Astrocyte (in vitro differentiated cells and primary cell): ENCODE results near the gene MYH11. TPM values are rescaled to one million over a fixed set of nuclear protein-coding genes. Genes with fewer than 3 reads are reported as not detected.
A peak's percentile ranks its signal among the peaks of the same experiment; 100 is the strongest.
"Not testable (repeated sequence)": the region's sequence is repeated elsewhere in the genome, so short reads cannot be mapped to it uniquely, and the experiment has no call there.

ENCODE experiments used
- DNase-seq: peaks from one replicate; pipeline ENCODE4 v3.0.0-alpha.2; 2010; ENCODE audit warnings: low read depth
- FAIRE-seq: peaks from 2 replicates; lab custom pipeline; 2011; peaks lifted over from hg19 to GRCh38; lab: Jason Lieb, UNC
- H2AFZ ChIP-seq: 2 replicates; pipeline ENCODE4 v1.6.0; 2012; ENCODE audit warnings: low read depth, low read length, inconsistent platforms
- H3K27ac ChIP-seq: 2 replicates; pipeline ENCODE4 v1.5.1; 2011; ENCODE audit warnings: low read depth, low read length, inconsistent platforms
- H3K27me3 ChIP-seq: 2 replicates; pipeline ENCODE4 v1.6.0; 2011; ENCODE audit warnings: low read length, inconsistent platforms; ENCODE audit not compliant: insufficient read depth
- H3K36me3 ChIP-seq: 2 replicates; pipeline ENCODE4 v1.5.1; 2011; ENCODE audit warnings: low read length, inconsistent platforms; ENCODE audit not compliant: insufficient read depth
- H3K4me1 ChIP-seq: 2 replicates; pipeline ENCODE4 v1.5.1; 2011; ENCODE audit warnings: low read length, inconsistent platforms; ENCODE audit not compliant: insufficient read depth
- H3K4me2 ChIP-seq: 2 replicates; pipeline ENCODE4 v1.6.0; 2012; ENCODE audit warnings: low read length, inconsistent platforms
- H3K4me3 ChIP-seq: 2 replicates; pipeline ENCODE4 v1.5.1; 2011; ENCODE audit warnings: low read depth, mild to moderate bottlenecking, low read length, inconsistent platforms; ENCODE audit not compliant: insufficient read depth
- H3K79me2 ChIP-seq: 2 replicates; pipeline ENCODE4 v1.6.0; 2012; ENCODE audit warnings: mild to moderate bottlenecking, low read length, inconsistent platforms; ENCODE audit not compliant: insufficient read depth
- H3K9ac ChIP-seq: 2 replicates; pipeline ENCODE4 v1.6.0; 2012; ENCODE audit warnings: mild to moderate bottlenecking, low read length, inconsistent platforms
- H3K9me3 ChIP-seq: 2 replicates; pipeline ENCODE4 v1.5.1; 2012; ENCODE audit warnings: low read depth, mild to moderate bottlenecking, low read length, inconsistent platforms; ENCODE audit not compliant: insufficient read depth
- H4K20me1 ChIP-seq: 2 replicates; pipeline ENCODE4 v1.6.0; 2012; ENCODE audit warnings: low read length, inconsistent platforms; ENCODE audit not compliant: insufficient read depth
- H3K27ac Mint-ChIP-seq: one replicate; pipeline ENCODE4 v1.8.0; 2021; ENCODE audit warnings: mild to moderate bottlenecking, mixed read lengths; ENCODE audit not compliant: unreplicated experiment
- H3K27me3 Mint-ChIP-seq: one replicate; pipeline ENCODE4 v1.8.0; 2021; ENCODE audit warnings: low read depth, mixed read lengths; ENCODE audit not compliant: unreplicated experiment
- H3K36me3 Mint-ChIP-seq: one replicate; pipeline ENCODE4 v1.8.0; 2021; ENCODE audit warnings: low read depth, mixed read lengths; ENCODE audit not compliant: unreplicated experiment
- H3K4me1 Mint-ChIP-seq: one replicate; pipeline ENCODE4 v1.8.0; 2021; ENCODE audit warnings: low read depth, mixed read lengths; ENCODE audit not compliant: unreplicated experiment
- H3K4me3 Mint-ChIP-seq: one replicate; pipeline ENCODE4 v1.8.0; 2021; ENCODE audit warnings: mild to moderate bottlenecking, moderate library complexity, mixed read lengths; ENCODE audit not compliant: unreplicated experiment
- H3K9me3 Mint-ChIP-seq: one replicate; pipeline ENCODE4 v1.8.0; 2021; ENCODE audit warnings: mild to moderate bottlenecking, mixed read lengths; ENCODE audit not compliant: unreplicated experiment
- CTCF ChIP-seq: IDR thresholded peaks from 2 replicates; pipeline ENCODE4 v1.5.1; 2011; ENCODE audit warnings: low read depth, mild to moderate bottlenecking, inconsistent platforms, low read length, moderate library complexity; ENCODE audit not compliant: insufficient read depth
- EZH2 ChIP-seq: IDR thresholded peaks from 2 replicates; pipeline ENCODE4 v1.6.1; 2012; ENCODE audit warnings: mild to moderate bottlenecking, low read length, inconsistent platforms; ENCODE audit not compliant: insufficient read depth
- total RNA-seq: library from RNA; stranded (reverse); gene quantifications from 2 replicates; pipeline ENCODE4 v1.2.1, GENCODE V29; 2021

MYH11 gene
- total RNA-seq, 1 donor from 2014 or later, result 1.0 TPM

- Histone ChIP-seq H3K4me2 (no peak overlapping the region), H3K36me3 (peaks cover 6% of the 10 kb centered on the region), H3K4me3 (no peak overlapping the region), H3K4me1 (peaks cover 7% of the 10 kb centered on the region), H3K27ac (no peak overlapping the region), H4K20me1 (peaks cover 48% of the 10 kb centered on the region), H2AFZ (no peak overlapping the region), H3K27me3 (no peaks in the 10 kb centered on the region), H3K9me3 (no peaks in the 10 kb centered on the region), H3K79me2 (peaks cover 74% of the 10 kb centered on the region), H3K9ac (no peak overlapping the region)
- H3K9me3 Mint-ChIP-seq, result no peaks in the 10 kb centered on the region
- peak overlapping the region; percentile 22 for H3K27ac Mint-ChIP-seq
- peaks cover 8% of the 10 kb centered on the region for H3K36me3 Mint-ChIP-seq
- DNase-seq, result no peak
- peaks cover 6% of the 10 kb centered on the region for H3K4me1 Mint-ChIP-seq
- no peaks in the 10 kb centered on the region for H3K27me3 Mint-ChIP-seq
- no peak for TF ChIP-seq CTCF
- no peak for TF ChIP-seq EZH2
- H3K4me3 Mint-ChIP-seq, result no peak overlapping the region
- FAIRE-seq, result no peak
Measured at GRCh38 chr16:15660203-15660601, 196.6 kb downstream of the MYH11 start.

GRCh38 chr16:15658556-15658955 lies 198.3 kb downstream of the MYH11 start:
- H3K9me3 Mint-ChIP-seq, result no peaks in the 10 kb centered on the region
- no peak overlapping the region for H3K4me3 Mint-ChIP-seq
- peaks cover 6% of the 10 kb centered on the region for H3K4me1 Mint-ChIP-seq
- H3K36me3 Mint-ChIP-seq, result peaks cover 8% of the 10 kb centered on the region
- no peaks in the 10 kb centered on the region for H3K27me3 Mint-ChIP-seq
- peaks cover 87% of the 10 kb centered on the region for H3K79me2 ChIP-seq
- no peaks in the 10 kb centered on the region for H3K9me3 ChIP-seq
- no peak overlapping the region for H2AFZ ChIP-seq
- no peak for TF ChIP-seq EZH2
- TF ChIP-seq CTCF, result no peak
- H3K27ac Mint-ChIP-seq, result no peak overlapping the region
- FAIRE-seq (no peak), DNase-seq (no peak)
- no peaks in the 10 kb centered on the region for H3K27me3 ChIP-seq
- H3K9ac ChIP-seq, result no peak overlapping the region
- H3K4me1 ChIP-seq, result peaks cover 7% of the 10 kb centered on the region
- H3K36me3 ChIP-seq, result no peaks in the 10 kb centered on the region
- no peak overlapping the region for H3K4me2 ChIP-seq
- no peak overlapping the region for H3K27ac ChIP-seq
- H4K20me1 ChIP-seq, result peaks cover 63% of the 10 kb centered on the region
- no peak overlapping the region for H3K4me3 ChIP-seq

- Histone ChIP-seq H3K4me1 (peaks cover 10% of the 10 kb centered on the region), H4K20me1 (peaks cover 67% of the 10 kb centered on the region), H3K27ac (no peak overlapping the region), H3K27me3 (no peaks in the 10 kb centered on the region), H3K9me3 (no peaks in the 10 kb centered on the region), H3K4me3 (no peak overlapping the region), H3K79me2 (peaks cover 87% of the 10 kb centered on the region), H3K4me2 (no peak overlapping the region), H2AFZ (no peak overlapping the region), H3K9ac (no peak overlapping the region), H3K36me3 (no peaks in the 10 kb centered on the region)
- H3K27me3 Mint-ChIP-seq, result no peaks in the 10 kb centered on the region
- TF ChIP-seq EZH2, result no peak
- no peak for TF ChIP-seq CTCF
- H3K27ac Mint-ChIP-seq, result no peak overlapping the region
- no peaks in the 10 kb centered on the region for H3K9me3 Mint-ChIP-seq
- peaks cover 8% of the 10 kb centered on the region for H3K36me3 Mint-ChIP-seq
- FAIRE-seq, result no peak
- DNase-seq, result no peak
- no peak overlapping the region for H3K4me3 Mint-ChIP-seq
- peaks cover 9% of the 10 kb centered on the region for H3K4me1 Mint-ChIP-seq
Measured at GRCh38 chr16:15658149-15658548, 198.7 kb downstream of the MYH11 start.

DNA sequence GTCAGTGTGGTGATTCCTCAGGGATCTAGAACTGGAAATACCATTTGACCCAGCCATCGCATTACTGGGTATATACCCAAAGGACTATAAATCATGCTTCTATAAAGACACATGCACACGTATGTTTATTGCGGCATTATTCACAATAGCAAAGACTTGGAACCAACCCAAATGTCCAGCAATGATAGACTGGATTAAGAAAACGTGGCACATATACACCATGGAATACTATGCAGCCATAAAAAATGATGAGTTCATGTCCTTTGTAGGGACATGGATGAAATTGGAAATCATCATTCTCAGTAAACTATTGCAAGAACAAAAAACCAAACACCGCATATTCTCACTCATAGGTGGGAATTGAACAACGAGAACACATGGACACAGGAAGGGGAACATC lies 201.3 kb downstream of the MYH11 start:
- H3K79me2 ChIP-seq, result peaks cover 89% of the 10 kb centered on the region
- not testable (repeated sequence) for H3K27me3 Mint-ChIP-seq, H3K9me3 ChIP-seq, H3K4me3 Mint-ChIP-seq, FAIRE-seq, H3K36me3 ChIP-seq, H3K4me2 ChIP-seq, H3K27ac Mint-ChIP-seq, H3K27ac ChIP-seq, H3K36me3 Mint-ChIP-seq, H3K4me3 ChIP-seq, H3K4me1 Mint-ChIP-seq, H3K9ac ChIP-seq, H2AFZ ChIP-seq, H3K9me3 Mint-ChIP-seq, H3K27me3 ChIP-seq, DNase-seq
- H3K4me1 ChIP-seq, result peaks cover 16% of the 10 kb centered on the region
- peaks cover 66% of the 10 kb centered on the region for H4K20me1 ChIP-seq
